SK-N-SH (cell line): Measurements from ENCODE around the gene USP32. TPM values are rescaled to one million over a fixed set of nuclear protein-coding genes. Genes with fewer than 3 reads are reported as not detected.
"Not testable (repeated sequence)": the region's sequence is repeated elsewhere in the genome, so short reads cannot be mapped to it uniquely, and the experiment has no call there.

ENCODE experiments used
- CTCF ChIA-PET: fragments of 300-600, 350-600 bp; formaldehyde crosslinking; extraction: SDS; loops from one replicate; lab custom pipeline; 2021; lab: Yijun Ruan, JAX
- POLR2A ChIA-PET: fragments of 350-600 bp; sonication (Branson Sonifier 250); formaldehyde crosslinking; extraction: SDS; loops from one replicate; lab custom pipeline; 2020; ENCODE audit warnings: antibody characterized with exemption, inconsistent platforms; lab: Yijun Ruan, JAX
- DNase-seq: peaks from one replicate; pipeline ENCODE4 v3.0.0; 2012
- H2AFZ ChIP-seq: fragments of 200-600 bp; sonication (generic); 2 replicates; pipeline ENCODE4 v1.8.1; 2016; ENCODE audit warnings: antibody characterized with exemption, mild to moderate bottlenecking, low read depth
- H3F3A ChIP-seq: fragments of 200-600 bp; sonication (generic); replicated peaks from 2 replicates; pipeline ENCODE3; 2016; ENCODE audit warnings: antibody characterized with exemption, mild to moderate bottlenecking; ENCODE audit not compliant: insufficient read depth
- H3K27ac ChIP-seq, 2 experiments: fragments of 200-500 bp in 1 of 2; fragments of 200-600 bp in 1 of 2; sonication (Bioruptor generic) in 1 of 2; sonication (generic), shearing (Covaris generic) in 1 of 2; 2 replicates each; pipeline versions ENCODE4 v1.5.1 to v1.6.1; 2014 to 2016; ENCODE audit warnings: low read depth in 2 of 2, inconsistent platforms in 1 of 2, low read length in 1 of 2, mild to moderate bottlenecking in 1 of 2, mixed read lengths in 1 of 2
- H3K27me3 ChIP-seq: fragments of 200-600 bp; sonication (generic), shearing (Covaris generic); 2 replicates; pipeline ENCODE4 v1.6.1; 2016; ENCODE audit warnings: mixed run types; ENCODE audit not compliant: insufficient read depth
- H3K36me3 ChIP-seq, 2 experiments: fragments of 200-500 bp in 1 of 2; fragments of 200-600 bp in 1 of 2; sonication (Bioruptor generic) in 1 of 2; sonication (generic) in 1 of 2; replicated peaks in 1 of 2; 2 replicates each; pipeline versions ENCODE3 to v1.5.1; 2014 to 2016; ENCODE audit warnings: low read length in 1 of 2, mild to moderate bottlenecking in 1 of 2; ENCODE audit not compliant: insufficient read depth in 2 of 2, control insufficient read depth in 1 of 2
- H3K4me1 ChIP-seq, 2 experiments: fragments of 200-500 bp in 1 of 2; fragments of 200-600 bp in 1 of 2; sonication (Bioruptor generic) in 1 of 2; sonication (generic), shearing (Covaris generic) in 1 of 2; 2 replicates each; pipeline versions ENCODE4 v1.5.1 to v1.6.1; 2014 to 2016; ENCODE audit warnings: low read depth in 1 of 2, low read length in 1 of 2, mixed run types in 1 of 2; ENCODE audit not compliant: insufficient read depth in 2 of 2, control insufficient read depth in 1 of 2
- H3K4me2 ChIP-seq: fragments of 200-600 bp; sonication (generic), shearing (Covaris generic); 2 replicates; pipeline ENCODE4 v1.6.1; 2017; ENCODE audit warnings: mixed run types
- H3K4me3 ChIP-seq, 2 experiments: fragments of 200-500 bp in 1 of 2; fragments of 200-600 bp in 1 of 2; sonication (Bioruptor generic) in 1 of 2; sonication (generic), shearing (Covaris generic) in 1 of 2; 2 replicates each; pipeline versions ENCODE4 v1.5.1 to v1.8.1; 2014 to 2016; ENCODE audit warnings: low read depth in 2 of 2, inconsistent platforms in 1 of 2, low read length in 1 of 2, mild to moderate bottlenecking in 1 of 2, mixed read lengths in 1 of 2, moderate library complexity in 1 of 2
- H3K79me2 ChIP-seq: fragments of 200-600 bp; sonication (generic); 2 replicates; pipeline ENCODE4 v1.8.1; 2017; ENCODE audit warnings: mild to moderate bottlenecking; ENCODE audit not compliant: insufficient read depth
- H3K9ac ChIP-seq: fragments of 200-600 bp; sonication (generic); 2 replicates; pipeline ENCODE4 v1.6.1; 2017; ENCODE audit warnings: mixed run types
- H3K9me2 ChIP-seq: fragments of 200-600 bp; sonication (generic); 2 replicates; pipeline ENCODE4 v1.6.1; 2017; ENCODE audit warnings: mixed run types
- H3K9me3 ChIP-seq: fragments of 200-600 bp; sonication (generic); 2 replicates; pipeline ENCODE4 v1.6.1; 2017; ENCODE audit warnings: mixed run types, mild to moderate bottlenecking, moderate library complexity
- H4K20me1 ChIP-seq: fragments of 200-600 bp; sonication (generic); 2 replicates; pipeline ENCODE4 v1.6.1; 2017; ENCODE audit warnings: mild to moderate bottlenecking, mixed run types; ENCODE audit not compliant: insufficient read depth
- EZH2phosphoT487 ChIP-seq: fragments of 200-600 bp; sonication (generic); IDR thresholded peaks from 2 replicates; pipeline ENCODE4 v1.6.1; 2017; ENCODE audit warnings: low read depth, mixed run types, mild to moderate bottlenecking, antibody characterized with exemption, moderate library complexity, borderline replicate concordance
- FOSL2 ChIP-seq: IDR thresholded peaks from 2 replicates; pipeline ENCODE4 v1.4.0; 2012; ENCODE audit warnings: low read depth, mild to moderate bottlenecking, moderate library complexity, borderline replicate concordance
- JUND ChIP-seq: IDR thresholded peaks from 2 replicates; pipeline ENCODE4 v1.4.0; 2012
- RAD21 ChIP-seq: IDR thresholded peaks from 2 replicates; pipeline ENCODE4 v1.6.1; 2012; ENCODE audit warnings: mild to moderate bottlenecking, low read length
- RXRA ChIP-seq: IDR thresholded peaks from 2 replicates; pipeline ENCODE4 v1.4.0; 2012; ENCODE audit warnings: low read depth, mild to moderate bottlenecking, borderline replicate concordance
- SMC3 ChIP-seq: IDR thresholded peaks from 2 replicates; pipeline ENCODE4 v1.6.1; 2012; ENCODE audit warnings: low read depth, low read length, improper control_type of control experiment
- TAF1 ChIP-seq: IDR thresholded peaks from 2 replicates; pipeline ENCODE4 v1.6.1; 2012; ENCODE audit warnings: low read depth, mild to moderate bottlenecking, low read length, moderate library complexity, borderline replicate concordance
- TCF12 ChIP-seq: IDR thresholded peaks from 2 replicates; pipeline ENCODE4 v1.4.0; 2012
- YY1 ChIP-seq: IDR thresholded peaks from 2 replicates; pipeline ENCODE4 v1.4.0; 2012; ENCODE audit warnings: low read depth, mild to moderate bottlenecking
- WGBS: methylation state at CpG from one replicate; pipeline ENCODE4 v1.1.6; 2017; ENCODE audit warnings: low lambda C conversion rate; 5-methylcytosine and 5-hydroxymethylcytosine counted together
- polyA plus RNA-seq, 3 experiments: library from polyadenylated mRNA; depleted of rRNA; stranded (reverse); fragments of >200 nt; gene quantifications; 2 replicates each; pipeline ENCODE4 v1.2.3, GENCODE V29; 2012
- TF ChIP-seq, protein P1 (sequence below): fragments of 200-600 bp; sonication (generic); IDR thresholded peaks from 2 replicates; pipeline ENCODE4 v1.6.1; 2017; ENCODE audit warnings: antibody characterized with exemption, mild to moderate bottlenecking, moderate library complexity

Gene USP32
- polyA plus RNA-seq, 1 of the 3 experiments (the other 2 are of a cell fraction), result 25.6 TPM

DNA sequence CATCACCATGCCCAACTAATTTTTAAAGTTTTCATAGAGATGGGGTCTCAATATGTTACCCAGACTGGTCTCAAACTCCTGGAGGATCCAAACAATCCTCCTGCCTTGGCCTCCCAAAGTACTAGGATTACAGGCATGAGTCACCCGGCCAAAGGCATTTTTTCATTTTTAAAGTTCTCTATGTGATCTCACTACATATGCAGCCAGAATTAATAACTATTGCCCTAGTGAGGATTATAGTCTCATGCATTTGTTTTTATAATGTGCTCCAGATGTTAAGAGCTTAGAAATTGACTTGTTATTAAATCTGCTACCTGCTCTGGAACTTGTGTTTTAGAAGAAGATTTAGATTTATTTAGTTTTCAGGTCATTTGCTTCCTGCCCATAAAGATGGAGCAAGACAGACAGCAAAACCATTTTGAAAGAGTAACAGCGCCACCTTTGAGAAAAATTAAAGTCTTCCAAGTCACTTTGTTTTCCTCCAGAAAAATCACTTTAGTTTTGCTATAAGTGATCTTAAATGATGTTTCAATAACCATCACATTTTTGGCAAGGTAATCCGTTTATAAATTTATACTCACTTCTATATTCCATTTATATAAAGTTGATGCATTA lies 162.6 kb downstream of the USP32 start:
- H3K27me3 ChIP-seq, result no peaks in the 10 kb centered on the region
- ChIA-PET POLR2A (no interaction called here), CTCF (interaction anchor here (0.6 to 4.3 kb wide), 9 partner anchors 15 to 212 kb away, joined by 3 to 54 read pairs (median 5); partner anchors contain the start of genes CA4 and USP32)
- no peak overlapping the region for H2AFZ ChIP-seq
- H3K27ac ChIP-seq, result no peak overlapping the region
- H3K4me1 ChIP-seq, result peaks cover 0 to 7% of the 10 kb centered on the region in 2 experiments; a peak in 2 of 4 replicates
- no peak overlapping the region for H3K4me2 ChIP-seq
- no peak overlapping the region for H3K9ac ChIP-seq
- 91% methylated on average over 3 of the region's 3 CpGs for WGBS
- no peaks in the 10 kb centered on the region for H3K9me3 ChIP-seq
- H3K4me3 ChIP-seq, result no peak overlapping the region
- H3F3A ChIP-seq, result peaks cover 35% of the 10 kb centered on the region
- no peak for TF ChIP-seq RXRA
- no peak for TF ChIP-seq EZH2phosphoT487
- TF ChIP-seq, protein P1, sequence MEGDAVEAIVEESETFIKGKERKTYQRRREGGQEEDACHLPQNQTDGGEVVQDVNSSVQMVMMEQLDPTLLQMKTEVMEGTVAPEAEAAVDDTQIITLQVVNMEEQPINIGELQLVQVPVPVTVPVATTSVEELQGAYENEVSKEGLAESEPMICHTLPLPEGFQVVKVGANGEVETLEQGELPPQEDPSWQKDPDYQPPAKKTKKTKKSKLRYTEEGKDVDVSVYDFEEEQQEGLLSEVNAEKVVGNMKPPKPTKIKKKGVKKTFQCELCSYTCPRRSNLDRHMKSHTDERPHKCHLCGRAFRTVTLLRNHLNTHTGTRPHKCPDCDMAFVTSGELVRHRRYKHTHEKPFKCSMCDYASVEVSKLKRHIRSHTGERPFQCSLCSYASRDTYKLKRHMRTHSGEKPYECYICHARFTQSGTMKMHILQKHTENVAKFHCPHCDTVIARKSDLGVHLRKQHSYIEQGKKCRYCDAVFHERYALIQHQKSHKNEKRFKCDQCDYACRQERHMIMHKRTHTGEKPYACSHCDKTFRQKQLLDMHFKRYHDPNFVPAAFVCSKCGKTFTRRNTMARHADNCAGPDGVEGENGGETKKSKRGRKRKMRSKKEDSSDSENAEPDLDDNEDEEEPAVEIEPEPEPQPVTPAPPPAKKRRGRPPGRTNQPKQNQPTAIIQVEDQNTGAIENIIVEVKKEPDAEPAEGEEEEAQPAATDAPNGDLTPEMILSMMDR, result peak; percentile 52
- TF ChIP-seq TAF1, result 0 out of 2 replicates have a peak, but pooled peaks have one; percentile 7
- TF ChIP-seq TCF12, result peak; percentile 64
- no peak for TF ChIP-seq YY1
- TF ChIP-seq SMC3, result peak; percentile 24; the same call in 1 of the 2 replicates
- TF ChIP-seq FOSL2, result peak; percentile 42; the same call in 1 of the 2 replicates
- TF ChIP-seq JUND, result peak; percentile 44; the same call in 1 of the 2 replicates
- peak; percentile 68 for TF ChIP-seq RAD21
- H3K36me3 ChIP-seq, result peaks cover 7 to 40% of the 10 kb centered on the region in 2 experiments
- DNase-seq, result no peak
- no peaks in the 10 kb centered on the region for H3K79me2 ChIP-seq
- no peaks in the 10 kb centered on the region for H3K9me2 ChIP-seq
- no peaks in the 10 kb centered on the region for H4K20me1 ChIP-seq

DNA sequence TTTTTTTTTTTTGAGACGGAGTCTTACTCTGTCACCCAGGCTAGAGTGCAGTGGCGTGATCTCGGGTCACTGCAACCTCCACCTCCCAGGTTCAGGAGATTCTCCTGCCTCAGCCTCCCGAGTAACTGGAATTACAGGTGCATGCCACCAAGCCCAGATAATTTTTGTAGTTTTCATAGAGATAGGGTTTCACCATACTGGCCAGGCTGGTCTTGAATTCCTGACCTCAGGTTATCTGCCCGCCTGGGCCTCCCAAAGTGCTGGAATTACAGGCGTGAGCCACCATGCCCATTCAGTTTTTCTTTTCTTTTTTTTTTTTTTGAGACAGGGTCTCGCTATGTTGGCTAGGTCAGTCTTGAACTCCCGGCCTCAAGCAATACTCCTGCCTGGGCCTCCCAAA lies 164.7 kb downstream of the USP32 start:
- H3K9me3 ChIP-seq, POLR2A ChIA-PET: not testable (repeated sequence)

More for the DNA sequence above, 164.7 kb downstream of the USP32 start:
- not testable (repeated sequence) for H3K79me2 ChIP-seq, H3K27ac ChIP-seq, H3K9ac ChIP-seq, H3K4me2 ChIP-seq, DNase-seq, H3K4me3 ChIP-seq, H3K9me2 ChIP-seq, H3K4me1 ChIP-seq, H4K20me1 ChIP-seq, H2AFZ ChIP-seq, H3K27me3 ChIP-seq
- peaks cover 22 to 48% of the 10 kb centered on the region in 2 experiments for H3K36me3 ChIP-seq
- WGBS, result 98% methylated on average over 8 of the region's 8 CpGs
- H3F3A ChIP-seq, result peaks cover 26% of the 10 kb centered on the region
- CTCF ChIA-PET, result interaction anchor here (1.0 to 1.5 kb wide), 4 partner anchors 18 to 194 kb away, joined by 3 read pairs; no protein-coding TSS in a partner anchor
